GM12801 (cell line): Measurements from ENCODE around the gene AGAP1.

Experiments
- CTCF ChIP-seq: IDR thresholded peaks from one replicate; pipeline ENCODE4 v1.5.1; 2011; ENCODE audit warnings: control low read depth; ENCODE audit not compliant: insufficient read length; ENCODE audit errors: extremely low read depth

The AGAP1 gene

DNA sequence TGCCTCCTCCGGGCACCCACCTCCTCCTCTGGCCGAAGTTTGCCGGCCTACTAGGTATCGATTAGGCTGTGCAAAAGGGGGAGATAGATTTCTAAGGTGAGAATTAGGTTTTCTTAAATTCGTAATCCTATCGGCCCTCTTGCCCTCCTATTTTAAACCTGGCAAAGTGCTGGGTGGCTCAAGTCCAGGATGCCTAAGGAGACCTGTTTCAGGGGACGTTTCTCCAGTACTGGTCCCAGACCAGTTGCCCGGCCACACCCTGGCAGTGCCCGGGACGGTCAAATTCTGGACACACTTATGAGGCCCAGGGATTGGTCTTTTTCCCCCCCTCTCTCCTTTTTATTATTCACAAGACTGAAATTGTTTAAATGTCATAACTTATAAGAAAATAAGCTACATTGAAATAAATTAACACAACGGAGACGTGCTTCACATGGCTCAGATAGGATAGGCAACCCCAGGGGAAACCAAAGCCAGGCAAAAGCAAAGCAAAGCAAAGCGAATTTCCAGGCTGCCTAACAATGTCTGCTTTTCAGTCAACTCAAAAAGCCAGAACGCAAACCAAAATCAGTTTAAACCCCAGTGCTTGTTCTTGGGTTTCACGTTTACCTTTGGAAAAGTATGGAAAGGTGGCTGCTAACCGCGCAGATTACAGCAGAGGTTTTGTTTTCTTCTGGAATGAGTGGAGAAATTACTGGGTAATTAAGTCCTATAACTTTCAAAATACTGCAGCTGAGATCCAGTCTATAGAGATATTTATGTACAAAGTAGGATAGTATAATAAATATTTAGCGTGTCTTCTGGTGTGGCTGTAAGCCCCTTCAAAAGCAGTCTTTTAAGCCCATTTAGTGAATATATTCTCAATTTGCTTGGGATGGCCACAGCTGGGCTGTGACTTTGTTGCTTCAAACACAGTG is 671.3 kb downstream of the AGAP1 start:
- no peak for TF ChIP-seq CTCF

DNA sequence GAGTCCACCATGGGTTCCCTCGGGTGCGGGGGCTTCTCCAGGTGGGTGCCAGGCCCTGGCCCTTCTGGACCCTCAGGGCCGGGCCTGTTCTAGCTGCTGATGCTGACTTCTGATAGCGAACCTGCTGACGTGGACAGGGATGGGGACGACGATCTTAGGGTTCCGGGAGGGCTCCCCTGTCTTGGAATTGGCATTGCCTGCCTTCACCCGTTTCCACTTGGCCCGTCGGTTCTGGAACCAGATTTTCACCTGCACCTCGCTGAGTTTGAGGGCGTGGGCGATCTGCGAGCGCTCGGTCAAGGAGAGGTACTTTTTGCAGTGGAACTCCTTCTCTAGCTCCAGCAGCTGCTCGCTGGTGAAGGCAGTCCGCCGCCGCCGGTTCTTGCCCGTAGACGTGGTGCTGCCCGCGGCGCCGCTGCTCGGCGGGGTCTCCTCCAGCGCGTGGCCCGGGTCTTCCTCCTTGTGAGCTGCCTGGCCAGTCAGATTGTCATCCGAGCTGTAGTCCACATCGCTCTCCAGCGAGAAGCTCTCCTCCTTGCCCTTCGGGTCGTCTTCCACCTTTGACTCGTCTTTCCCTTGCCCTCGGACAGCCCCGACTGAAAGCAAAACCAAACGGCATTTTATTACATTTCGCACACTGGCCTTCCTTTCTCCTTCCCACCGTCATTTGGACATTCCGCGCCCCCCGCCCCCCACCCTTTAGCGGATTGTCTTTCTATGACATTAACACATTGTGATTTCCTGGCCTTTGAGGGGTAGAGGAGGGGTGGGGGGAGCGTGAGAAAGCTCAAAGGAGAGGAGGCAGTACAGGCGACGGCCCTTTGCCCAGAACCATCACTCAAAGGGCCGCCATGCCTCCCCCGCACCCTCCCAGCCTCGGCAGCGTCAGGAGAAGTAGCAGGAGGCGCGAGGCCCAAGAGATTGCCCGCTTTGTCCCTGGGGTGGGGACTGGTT is 672.3 kb downstream of the AGAP1 start:
- TF ChIP-seq CTCF = no peak

GRCh38 chr2:236166796-236167296 is 673.0 kb downstream of the AGAP1 start:
- TF ChIP-seq CTCF = no peak

- TF ChIP-seq CTCF = no peak
Observed at GRCh38 chr2:236167297-236168109, 673.7 kb downstream of the AGAP1 start.

DNA sequence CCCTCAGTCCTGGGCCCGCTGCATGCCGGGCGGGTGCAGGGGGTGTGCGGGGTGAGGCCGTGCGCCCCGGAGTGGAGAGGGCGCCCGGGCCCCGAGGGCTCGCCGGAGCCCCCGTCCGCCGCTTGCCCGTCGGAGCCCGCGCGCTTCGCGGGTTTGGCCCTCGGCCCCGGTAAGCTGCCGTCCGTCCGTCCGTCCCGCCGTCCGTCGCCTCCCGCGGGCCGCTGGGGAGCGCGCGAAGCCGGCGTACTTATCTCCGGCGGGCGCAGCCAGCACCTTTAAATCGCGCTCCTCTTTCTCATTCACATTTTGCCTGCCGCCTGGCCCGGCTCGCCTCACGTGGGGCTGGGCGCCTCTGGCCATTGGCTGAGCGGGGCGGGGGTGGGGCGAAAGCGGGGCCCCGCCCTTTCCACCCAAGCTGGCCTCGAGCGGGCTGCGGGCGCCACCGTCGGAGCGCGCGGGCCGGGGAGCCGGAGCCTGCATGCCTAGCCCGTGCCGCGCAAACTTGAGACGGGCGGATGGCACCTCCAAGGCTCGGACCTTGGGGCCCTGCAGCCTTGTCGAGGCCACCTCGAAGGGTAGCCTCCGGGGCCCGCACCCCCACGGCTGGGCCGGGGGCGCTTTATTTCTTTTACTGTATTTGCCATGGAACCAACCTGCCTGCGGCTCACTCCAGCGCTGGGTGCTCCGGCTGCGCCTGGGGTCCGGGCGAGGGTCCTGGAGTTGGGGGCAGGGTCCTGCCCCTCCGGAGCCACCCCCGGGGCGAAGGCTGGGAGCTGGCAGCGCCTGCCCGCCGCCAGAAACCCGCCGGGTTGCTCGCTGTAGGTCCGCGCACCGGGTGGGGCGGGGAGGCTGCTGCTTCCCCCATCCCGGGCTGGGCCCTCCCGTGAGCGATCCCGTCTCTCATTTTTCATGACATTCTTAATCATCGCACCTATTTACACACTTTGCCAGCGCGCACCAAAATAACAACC is 674.6 kb downstream of the AGAP1 start, which contains the start of gene GBX2:
TSS of gene GBX2 (minus strand) at position 277 of the 971 bp plus-strand sequence. CDS start 415 bp downstream, outside the sequence.
- no peak for TF ChIP-seq CTCF

- no peak for TF ChIP-seq CTCF
Observed at GRCh38 chr2:236169151-236169721, 675.4 kb downstream of the AGAP1 start.
